ENCODE data around the gene CDC14A.

DNA sequence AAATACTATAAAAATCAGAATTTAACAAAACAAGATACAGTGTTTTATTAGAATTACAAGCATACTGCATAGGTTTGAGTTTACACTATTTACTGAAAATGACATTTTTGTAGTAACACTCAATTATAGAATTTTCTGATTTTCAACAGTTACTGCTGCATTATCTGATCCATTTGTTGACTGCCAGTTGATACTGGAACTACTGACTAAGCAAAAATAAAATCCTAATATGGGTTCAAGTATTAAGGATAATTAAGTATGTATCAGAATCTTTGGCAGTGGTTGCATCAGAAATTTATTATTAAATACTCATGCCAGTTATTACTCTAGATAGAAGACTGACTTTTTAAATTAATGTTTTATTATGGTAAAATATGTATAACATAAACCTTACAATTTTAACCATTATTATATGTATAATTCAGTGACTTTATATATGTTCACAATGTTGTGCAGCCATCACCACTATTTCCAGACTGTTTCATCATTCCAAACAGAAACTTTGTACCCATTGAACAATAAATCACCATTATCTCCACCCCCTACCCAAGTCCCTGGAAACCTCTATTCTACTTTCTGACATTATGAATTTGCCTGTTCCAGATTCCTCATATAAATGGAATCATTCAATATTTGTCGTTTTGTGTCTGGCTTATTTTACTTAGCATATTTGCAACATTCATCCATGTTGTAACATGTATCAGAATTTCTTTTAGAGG, 127.5 kb downstream of the CDC14A start:
- TF ChIP-seq, protein P1, sequence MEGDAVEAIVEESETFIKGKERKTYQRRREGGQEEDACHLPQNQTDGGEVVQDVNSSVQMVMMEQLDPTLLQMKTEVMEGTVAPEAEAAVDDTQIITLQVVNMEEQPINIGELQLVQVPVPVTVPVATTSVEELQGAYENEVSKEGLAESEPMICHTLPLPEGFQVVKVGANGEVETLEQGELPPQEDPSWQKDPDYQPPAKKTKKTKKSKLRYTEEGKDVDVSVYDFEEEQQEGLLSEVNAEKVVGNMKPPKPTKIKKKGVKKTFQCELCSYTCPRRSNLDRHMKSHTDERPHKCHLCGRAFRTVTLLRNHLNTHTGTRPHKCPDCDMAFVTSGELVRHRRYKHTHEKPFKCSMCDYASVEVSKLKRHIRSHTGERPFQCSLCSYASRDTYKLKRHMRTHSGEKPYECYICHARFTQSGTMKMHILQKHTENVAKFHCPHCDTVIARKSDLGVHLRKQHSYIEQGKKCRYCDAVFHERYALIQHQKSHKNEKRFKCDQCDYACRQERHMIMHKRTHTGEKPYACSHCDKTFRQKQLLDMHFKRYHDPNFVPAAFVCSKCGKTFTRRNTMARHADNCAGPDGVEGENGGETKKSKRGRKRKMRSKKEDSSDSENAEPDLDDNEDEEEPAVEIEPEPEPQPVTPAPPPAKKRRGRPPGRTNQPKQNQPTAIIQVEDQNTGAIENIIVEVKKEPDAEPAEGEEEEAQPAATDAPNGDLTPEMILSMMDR (IDR thresholded peaks at IDR 0.05) = no peak
- no peak for TF ChIP-seq POLR2A (IDR thresholded peaks at IDR 0.05)
- TF ChIP-seq EP300 (IDR thresholded peaks at IDR 0.05) = no peak

All from tibial nerve (tissue), 4 donors.